GM18868 (cell line): Measurements from ENCODE around the gene SH3BP1.

Source experiments
- ATAC-seq: cut with Tn5 transposase; IDR thresholded peaks from one replicate; pipeline ENCODE4 v1.9.1; 2021; ENCODE audit warnings: mild to moderate bottlenecking, moderate library complexity; ENCODE audit not compliant: unreplicated experiment

SH3BP1 gene

DNA sequence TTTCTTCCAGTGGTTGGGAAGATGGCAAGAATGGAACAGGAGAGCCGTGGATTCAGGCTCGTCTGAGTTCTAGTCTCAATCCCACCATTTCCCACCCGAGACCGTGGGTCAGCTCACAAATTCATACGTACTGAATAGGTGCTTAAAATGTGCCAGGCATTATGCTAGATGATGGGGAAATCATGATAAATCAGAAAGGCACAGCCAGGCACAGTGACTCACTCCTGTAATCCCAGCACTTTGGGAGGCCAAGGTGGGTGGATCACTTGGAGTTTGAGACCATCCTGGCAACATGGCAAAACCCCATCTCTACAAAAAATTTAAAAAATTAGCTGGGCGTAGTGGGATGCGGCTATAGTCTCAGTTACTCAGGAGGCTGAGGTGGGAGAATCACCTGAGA is 64.4 kb downstream of the SH3BP1 start:
- ATAC-seq = no peak

GRCh38 chr22:37704645-37705044 is 65.2 kb downstream of the SH3BP1 start:
- no peak for ATAC-seq

DNA sequence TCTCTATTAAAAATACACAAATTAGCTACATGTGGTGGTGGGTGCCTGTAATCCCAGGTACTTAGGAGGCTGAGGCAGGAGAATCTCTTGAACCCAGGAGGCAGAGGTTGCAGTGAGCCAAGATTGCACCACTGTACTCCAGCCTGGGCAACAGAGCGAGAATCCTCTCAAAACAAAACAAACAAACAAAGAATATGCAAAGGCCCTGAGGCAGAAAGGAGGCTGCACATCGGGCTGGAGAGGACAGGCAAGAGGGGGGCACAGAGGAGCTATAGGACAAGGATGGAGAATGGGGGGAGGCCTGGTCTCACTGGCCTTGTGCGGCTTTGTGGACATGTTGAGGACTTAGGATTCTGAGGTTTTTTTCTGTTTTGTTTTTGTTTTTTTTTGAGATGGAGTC is 65.7 kb downstream of the SH3BP1 start:
- ATAC-seq = no peak
